Activated CD8-positive, alpha-beta T cell treated with anti-CD3 and anti-CD28 coated beads for 36 hours (primary cell): ENCODE results near the gene PPARD. TPM values are rescaled to one million over a fixed set of nuclear protein-coding genes. Genes with fewer than 3 reads are reported as not detected.

Experiments
- ATAC-seq: fragments of 200-7000 bp; cut with Tn5 transposase; one replicate; pipeline ENCODE4 v1.10.0; 2021; ENCODE audit warnings: mild to moderate bottlenecking, moderate library complexity
- CTCF ChIA-PET: fragments of 350-600 bp; sonication (Branson Sonifier 250); formaldehyde crosslinking; loops from one replicate; lab custom pipeline; 2021; ENCODE audit warnings: antibody characterized with exemption; lab: Charles Lee
- POLR2A ChIA-PET: fragments of 350-600 bp; sonication (Branson Sonifier 250); formaldehyde crosslinking; loops from one replicate; lab custom pipeline; 2021; ENCODE audit warnings: antibody characterized with exemption; lab: Charles Lee
- DNase-seq: peaks from one replicate; pipeline ENCODE4 v3.0.0-alpha.2; 2020
- H3K27ac Mint-ChIP-seq: one replicate; pipeline ENCODE4 v1.8.0; 2021; ENCODE audit warnings: mild to moderate bottlenecking, mixed read lengths
- H3K27me3 Mint-ChIP-seq: one replicate; pipeline ENCODE4 v1.8.0; 2021; ENCODE audit warnings: mixed read lengths
- H3K36me3 Mint-ChIP-seq: one replicate; pipeline ENCODE4 v1.8.0; 2021; ENCODE audit warnings: low read depth, mixed read lengths
- H3K4me1 Mint-ChIP-seq: one replicate; pipeline ENCODE4 v1.8.0; 2021; ENCODE audit warnings: low read depth, mixed read lengths
- H3K4me3 Mint-ChIP-seq: one replicate; pipeline ENCODE4 v1.8.0; 2021; ENCODE audit warnings: mild to moderate bottlenecking, moderate library complexity, mixed read lengths
- H3K9me3 Mint-ChIP-seq: one replicate; pipeline ENCODE4 v1.8.0; 2021; ENCODE audit warnings: mixed read lengths
- CTCF ChIP-seq: fragments of 200-600 bp; IDR thresholded peaks from one replicate; pipeline ENCODE4 v1.8.0; 2022; ENCODE audit warnings: antibody characterized with exemption, mild to moderate bottlenecking
- intact Hi-C: fragments of 100-400 bp; cut with micrococcal nuclease; formaldehyde crosslinking; loops from one replicate; pipeline ENCODE4 v1.10.0; 2022
- total RNA-seq, 2 experiments: library from RNA; stranded (reverse); gene quantifications; one replicate each; pipeline ENCODE4 v1.2.3, GENCODE V29; 2021

Gene PPARD
- total RNA-seq, 2 experiments from 2014 or later, result 26.6 to 26.7 TPM

- H3K27ac Mint-ChIP-seq, result peak overlapping the region; percentile 70
- H3K4me1 Mint-ChIP-seq, result peaks cover 34% of the 10 kb centered on the region
- H3K9me3 Mint-ChIP-seq, result no peaks in the 10 kb centered on the region
- ATAC-seq (peak; percentile 12), DNase-seq (peak; percentile 41)
- intact Hi-C loops, result no loop called here
- ChIA-PET CTCF (interaction anchor here (1.7 kb wide), 1 partner anchor 10 kb away, joined by 5 read pairs; no protein-coding TSS in a partner anchor), POLR2A (interaction anchor here (0.6 to 16.3 kb wide), 12 partner anchors 14 to 253 kb away, joined by 3 to 327 read pairs (median 4); partner anchors contain the start of genes DEF6, FANCE, PPARD and TEAD3)
- H3K27me3 Mint-ChIP-seq, result no peaks in the 10 kb centered on the region
- TF ChIP-seq CTCF, result no peak
- no peak overlapping the region for H3K4me3 Mint-ChIP-seq
- H3K36me3 Mint-ChIP-seq, result peaks cover 48% of the 10 kb centered on the region
Observed at GRCh38 chr6:35473075-35473849, 130.9 kb downstream of the PPARD start.

- no peaks in the 10 kb centered on the region for H3K27me3 Mint-ChIP-seq
- peaks cover 43% of the 10 kb centered on the region for H3K36me3 Mint-ChIP-seq
- TF ChIP-seq CTCF, result no peak
- no peak overlapping the region for H3K4me3 Mint-ChIP-seq
- peak overlapping the region; percentile 70 for H3K27ac Mint-ChIP-seq
- DNase-seq, result no peak
- peaks cover 34% of the 10 kb centered on the region for H3K4me1 Mint-ChIP-seq
- no peak for ATAC-seq
- no peaks in the 10 kb centered on the region for H3K9me3 Mint-ChIP-seq
- ChIA-PET CTCF (interaction anchor here (1.7 kb wide), 1 partner anchor 9 kb away, joined by 5 read pairs; no protein-coding TSS in a partner anchor), POLR2A (interaction anchor here (0.6 to 16.3 kb wide), 9 partner anchors 14 to 252 kb away, joined by 3 to 327 read pairs (median 4); partner anchors contain the start of genes DEF6, PPARD and TEAD3)
- intact Hi-C loops, result no loop called here
Observed at GRCh38 chr6:35473850-35474130, 131.4 kb downstream of the PPARD start.

GRCh38 chr6:35474131-35474941 is 132.0 kb downstream of the PPARD start:
- Mint-ChIP-seq H3K4me1 (peaks cover 34% of the 10 kb centered on the region), H3K4me3 (no peak overlapping the region), H3K36me3 (peaks cover 37% of the 10 kb centered on the region), H3K27ac (peak overlapping the region; percentile 70), H3K27me3 (no peaks in the 10 kb centered on the region), H3K9me3 (no peaks in the 10 kb centered on the region)
- ChIA-PET POLR2A (interaction anchor here (1.0 to 16.3 kb wide), 6 partner anchors 13 to 252 kb away, joined by 3 to 327 read pairs (median 14); partner anchors contain the start of genes DEF6, PPARD and TEAD3), CTCF (no interaction called here)
- intact Hi-C loops, result no loop called here
- DNase-seq (no peak), ATAC-seq (peak; percentile 31)
- no peak for TF ChIP-seq CTCF

GRCh38 chr6:35474942-35475570 is 132.7 kb downstream of the PPARD start:
- no peaks in the 10 kb centered on the region for H3K9me3 Mint-ChIP-seq
- CTCF ChIA-PET, result no interaction called here
- TF ChIP-seq CTCF, result no peak
- H3K4me3 Mint-ChIP-seq, result no peak overlapping the region
- POLR2A ChIA-PET, result interaction anchor here (3.3 to 24.5 kb wide), 3 partner anchors 3 to 176 kb away, joined by 24 to 327 read pairs (median 327); partner anchors contain the start of genes DEF6, RPL10A and TEAD3
- H3K36me3 Mint-ChIP-seq, result peaks cover 30% of the 10 kb centered on the region
- no peak overlapping the region for H3K27ac Mint-ChIP-seq
- peaks cover 28% of the 10 kb centered on the region for H3K4me1 Mint-ChIP-seq
- no peaks in the 10 kb centered on the region for H3K27me3 Mint-ChIP-seq
- no peak for DNase-seq
- intact Hi-C loops, result no loop called here
- peak; percentile 1 for ATAC-seq
